ENCODE measurements around the gene PLAC9.
"Not testable (repeated sequence)": the region's sequence is repeated elsewhere in the genome, so short reads cannot be mapped to it uniquely, and the experiment has no call there.

Gene PLAC9

DNA sequence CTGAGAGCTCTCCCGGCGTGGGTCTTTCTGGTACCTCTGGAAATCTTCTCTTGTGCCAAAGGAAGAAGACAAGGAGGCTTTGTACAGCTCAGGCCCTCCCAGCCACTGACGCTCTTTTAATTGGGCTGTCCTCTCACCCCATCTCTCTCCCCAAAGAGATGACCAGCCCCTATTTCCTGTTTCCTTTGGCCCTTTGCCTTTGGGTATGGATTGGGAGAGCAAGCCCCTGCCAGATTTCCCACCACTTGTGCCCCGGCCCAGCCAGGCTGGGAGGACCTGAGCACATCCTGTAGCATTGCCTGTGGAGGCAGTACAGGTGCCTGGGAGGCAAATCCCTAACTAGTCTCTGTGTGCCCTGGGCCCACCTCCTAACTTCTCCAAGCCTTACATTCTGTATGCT lies 5.7 kb upstream of the PLAC9 start:
- H3K4me3 ChIP-seq (ENCODE audit: low read length), result no peak overlapping the region
- no peak for TF ChIP-seq CTCF (conservative IDR thresholded peaks at IDR 0.05; ENCODE audit: low read length)
- DNase-seq (ENCODE audit: low read depth), result no peak

DNA sequence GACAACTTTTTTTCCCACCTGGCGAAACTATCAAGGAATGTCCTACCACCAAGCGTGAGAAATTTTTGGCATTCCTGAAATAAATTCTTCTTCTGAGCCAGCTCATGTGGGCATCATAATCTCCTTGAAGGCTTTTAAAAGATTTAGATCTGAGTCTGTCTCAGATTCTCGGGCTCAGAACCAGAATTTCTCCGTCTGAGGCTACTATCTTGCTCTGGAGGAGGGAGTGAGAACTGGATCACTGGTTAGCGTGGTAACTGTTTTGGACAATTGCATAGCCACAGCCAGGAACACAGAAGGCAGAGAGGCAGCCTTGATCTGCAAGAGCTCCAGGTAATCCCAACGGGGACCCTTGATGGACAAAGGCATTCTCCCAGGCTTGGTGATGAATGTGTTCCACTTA lies 1.0 kb upstream of the PLAC9 start:
- H3K4me3 ChIP-seq (ENCODE audit: low read length), result no peak overlapping the region
- TF ChIP-seq CTCF (conservative IDR thresholded peaks at IDR 0.05; ENCODE audit: low read length), result no peak
- DNase-seq (ENCODE audit: low read depth), result peak; percentile 65

- H3K4me3 ChIP-seq (ENCODE audit: low read length), result peak overlapping the region; percentile 70
- DNase-seq (ENCODE audit: low read depth), result peak; percentile 68
- TF ChIP-seq CTCF (conservative IDR thresholded peaks at IDR 0.05; ENCODE audit: low read length), result no peak
Observed at GRCh38 chr10:80133206-80133605, 676 bp downstream of the PLAC9 start.

- DNase-seq (ENCODE audit: low read depth), result not testable (repeated sequence)
- H3K4me3 ChIP-seq (ENCODE audit: low read length), result peak overlapping the region; percentile 70
Observed at GRCh38 chr10:80133687-80134086, 1.2 kb downstream of the PLAC9 start.

DNA sequence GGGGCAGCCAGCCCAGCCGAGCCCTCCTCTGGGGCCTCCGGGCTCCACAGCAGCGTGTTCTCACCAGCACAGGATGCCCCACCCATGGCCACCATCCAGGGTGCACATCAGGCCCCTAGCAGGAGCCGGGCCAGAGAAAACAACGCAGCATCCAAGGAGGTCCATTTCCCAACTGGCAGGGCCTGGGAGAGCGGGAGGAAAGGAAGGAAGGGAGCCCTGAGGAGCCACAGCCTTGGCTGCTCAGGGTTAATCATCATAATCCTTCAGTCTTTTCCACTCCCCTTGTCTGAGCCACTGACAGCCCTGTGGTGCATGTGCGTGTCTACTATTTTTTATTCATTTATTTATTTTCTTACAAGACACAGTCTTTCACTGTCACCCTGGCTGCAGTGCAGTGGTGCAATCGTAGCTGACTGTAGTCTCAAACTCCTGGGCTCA lies 3.6 kb downstream of the PLAC9 start:
- DNase-seq (ENCODE audit: low read depth), result peak; percentile 97
- TF ChIP-seq CTCF (conservative IDR thresholded peaks at IDR 0.05; ENCODE audit: low read length), result no peak
- no peak overlapping the region; the same call in 1 of the 2 replicates for H3K4me3 ChIP-seq (ENCODE audit: low read length)

DNA sequence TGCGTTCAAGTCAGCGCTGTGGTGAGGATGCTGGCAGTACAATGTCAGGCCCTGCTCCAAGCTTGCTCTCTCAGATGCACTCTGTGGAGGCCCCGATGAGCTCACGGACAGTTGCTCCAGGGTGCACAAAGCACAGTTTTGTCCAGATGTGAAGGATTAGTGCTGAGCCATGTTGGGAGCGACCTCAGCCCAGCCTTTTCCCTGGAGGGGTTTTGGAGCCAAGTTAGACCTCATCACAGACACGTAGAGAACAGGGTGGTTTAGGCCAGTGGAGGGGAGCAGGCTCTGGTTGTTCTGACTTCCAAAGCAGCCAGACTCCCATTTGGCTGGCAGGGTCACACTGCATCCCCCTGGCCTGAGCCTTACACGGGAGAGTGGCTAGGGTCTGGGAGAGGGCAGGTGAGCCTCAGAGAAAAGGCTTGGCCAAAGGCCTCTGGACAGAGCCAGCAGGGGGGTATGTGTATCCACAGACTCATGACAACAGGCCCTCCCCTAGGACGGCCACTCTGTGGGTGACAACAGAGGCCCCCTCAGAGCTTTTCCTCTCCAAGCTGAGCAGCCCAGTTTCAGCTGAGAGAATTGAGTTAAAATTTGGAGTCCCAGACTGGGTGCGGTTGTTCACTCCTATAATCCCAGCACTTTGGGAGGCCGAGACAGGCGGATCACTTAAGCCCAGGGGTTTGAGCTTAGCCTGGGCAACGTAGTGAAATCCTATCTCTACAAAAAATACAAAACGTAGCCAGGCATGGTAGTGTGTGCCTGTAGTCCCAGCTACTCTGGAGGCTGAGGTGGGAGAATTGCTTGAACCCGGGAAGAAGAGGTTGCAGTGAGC lies 4.7 kb downstream of the PLAC9 start:
- no peak for TF ChIP-seq CTCF (conservative IDR thresholded peaks at IDR 0.05; ENCODE audit: low read length)
- H3K4me3 ChIP-seq (ENCODE audit: low read length), result no peak overlapping the region
- DNase-seq (ENCODE audit: low read depth), result peak; percentile 92

DNA sequence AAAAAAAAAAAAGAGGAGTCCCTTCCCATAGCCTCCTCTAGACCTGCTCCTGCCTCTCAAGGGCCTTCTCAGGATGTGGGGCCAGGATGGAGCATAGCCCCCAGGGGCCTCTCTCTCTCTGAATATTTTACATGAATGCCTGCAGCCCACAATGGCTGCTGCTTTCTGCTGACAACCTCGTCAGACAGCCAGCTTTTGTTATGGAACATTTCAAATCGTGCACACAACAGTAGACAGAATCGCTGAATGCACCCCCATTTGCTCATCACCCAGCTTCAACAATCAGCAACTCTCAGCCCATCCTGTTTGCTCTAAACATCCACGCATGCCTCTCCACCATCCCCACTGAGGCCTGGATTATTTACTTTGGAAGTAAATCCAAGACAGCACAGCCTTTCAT lies 5.4 kb downstream of the PLAC9 start:
- no peak for DNase-seq (ENCODE audit: low read depth)
- TF ChIP-seq CTCF (conservative IDR thresholded peaks at IDR 0.05; ENCODE audit: low read length), result no peak
- no peak overlapping the region for H3K4me3 ChIP-seq (ENCODE audit: low read length)

All from AG10803 (cell line).